Activated CD4-positive, alpha-beta T cell treated with anti-CD3 and anti-CD28 coated beads, Interleukin-2, Interleukin-6, amounts not matched to agents 100 ng/mL and 50 ng/mL, durations not matched to agents 16 hours and 8 hours (primary cell): ENCODE results near the gene OR7A5.
A peak's percentile ranks its signal among the peaks of the same experiment; 100 is the strongest.
"Not testable (repeated sequence)": the region's sequence is repeated elsewhere in the genome, so short reads cannot be mapped to it uniquely, and the experiment has no call there.

Experiments
- DNase-seq: peaks from one replicate; pipeline ENCODE4 v3.0.0-alpha.2; 2020

The OR7A5 gene

GRCh38 chr19:14835011-14835410 is at the start of gene OR7A5, which contains the start of gene OR7C1:
Gene OR7A5 (minus strand): TSS chr19:14835185. CDS start chr19:14828241, 6,944 bp downstream.
Gene OR7C1 (minus strand): TSS chr19:14835185. CDS start chr19:14800136, 35,049 bp downstream.
- DNase-seq: no peak

DNA sequence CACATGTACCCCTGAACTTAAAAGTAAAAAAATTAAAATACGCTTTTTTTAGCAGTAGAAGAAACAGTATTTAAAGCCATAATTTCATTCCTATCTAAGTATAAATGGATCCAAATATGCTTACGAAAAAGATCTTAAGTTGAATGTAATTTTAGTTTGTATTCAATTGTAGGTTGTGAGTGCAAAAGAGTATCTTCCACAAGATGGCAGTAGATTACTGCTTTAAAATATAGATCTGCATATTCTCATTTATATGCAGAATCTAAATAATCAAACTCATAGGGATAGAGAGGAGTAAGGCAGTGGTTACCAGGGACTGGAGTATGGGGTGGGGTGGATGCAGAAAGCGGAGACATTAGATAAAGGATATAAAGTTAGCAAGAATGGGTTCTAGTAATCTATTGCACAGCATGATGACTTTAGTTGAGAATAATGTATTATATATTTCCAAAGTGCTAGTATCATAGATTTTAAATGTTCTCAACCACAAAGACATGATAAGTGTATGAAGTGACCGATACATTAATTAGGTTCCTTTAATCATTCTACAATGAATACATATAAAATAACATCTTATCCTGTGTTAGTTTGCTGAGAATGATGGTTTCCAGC is 36.7 kb upstream of the OR7A5 start:
- DNase-seq: peak; percentile 7

DNA sequence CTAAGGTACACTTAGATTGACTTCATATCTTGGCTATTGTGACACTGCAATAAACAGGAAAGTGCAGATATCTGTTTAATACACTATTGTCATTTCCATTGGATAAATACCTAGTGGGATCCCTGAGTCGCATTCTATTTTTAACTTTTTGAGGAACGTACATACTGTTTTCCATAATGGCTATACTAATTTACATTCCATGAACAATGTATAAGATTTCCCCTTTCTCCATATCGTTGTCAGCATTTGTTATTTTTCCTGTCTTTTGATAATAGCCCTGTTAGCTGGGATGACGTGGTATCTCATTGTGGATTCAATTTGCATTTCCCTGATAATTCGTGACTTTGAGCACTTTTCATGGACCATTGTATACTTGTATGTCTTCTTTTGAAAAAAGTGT is 33.5 kb upstream of the OR7A5 start:
- no peak for DNase-seq

DNA sequence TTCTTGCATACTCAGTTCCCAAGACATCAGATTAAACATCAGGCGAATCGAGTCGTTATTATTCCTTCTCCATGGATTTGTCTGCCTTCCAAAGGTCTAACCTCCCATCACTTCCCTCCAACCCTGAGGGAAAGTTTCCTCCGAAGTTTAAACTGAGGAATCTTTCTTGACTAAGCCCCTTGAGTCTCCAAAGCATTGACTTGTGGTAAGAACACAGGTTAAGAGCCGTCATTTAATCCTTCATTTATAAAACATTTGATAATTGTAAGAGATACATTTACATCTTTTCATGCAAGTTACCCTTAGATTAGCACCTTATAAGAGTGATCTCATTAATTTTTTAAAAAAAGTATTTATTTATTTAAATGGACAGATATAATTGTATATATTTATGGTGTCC is 13.8 kb upstream of the OR7A5 start, which contains the start of gene OR7A10:
OR7A10 (minus strand) TSS at position 101 of the 400 bp plus-strand sequence. CDS start 7,045 bp downstream, outside the sequence.
- no peak for DNase-seq

GRCh38 chr19:14843578-14843977 is 8.6 kb upstream of the OR7A5 start:
- DNase-seq: no peak

GRCh38 chr19:14843169-14843568 is 8.2 kb upstream of the OR7A5 start:
- DNase-seq: no peak

GRCh38 chr19:14840206-14840605 is 5.2 kb upstream of the OR7A5 start:
- no peak for DNase-seq

DNA sequence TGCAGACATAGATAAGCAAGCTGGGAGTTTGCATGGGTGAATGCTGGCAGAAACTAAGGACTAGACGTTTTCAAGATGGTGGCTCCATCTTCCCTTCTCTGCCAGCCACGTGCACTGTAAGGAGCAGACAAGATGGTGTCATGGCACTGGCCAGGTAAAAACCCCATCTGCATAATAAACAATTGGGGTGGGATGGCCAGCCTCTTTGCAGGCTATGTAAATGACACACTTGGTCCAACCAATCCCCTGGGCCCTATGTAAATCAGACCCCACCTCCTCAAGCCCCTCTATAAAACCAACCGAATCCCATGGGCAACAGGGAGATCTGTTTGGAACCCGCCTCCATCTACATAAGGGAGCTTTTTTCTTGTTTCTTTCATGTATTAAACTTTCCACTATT is 2.4 kb upstream of the OR7A5 start:
- DNase-seq: no peak

DNA sequence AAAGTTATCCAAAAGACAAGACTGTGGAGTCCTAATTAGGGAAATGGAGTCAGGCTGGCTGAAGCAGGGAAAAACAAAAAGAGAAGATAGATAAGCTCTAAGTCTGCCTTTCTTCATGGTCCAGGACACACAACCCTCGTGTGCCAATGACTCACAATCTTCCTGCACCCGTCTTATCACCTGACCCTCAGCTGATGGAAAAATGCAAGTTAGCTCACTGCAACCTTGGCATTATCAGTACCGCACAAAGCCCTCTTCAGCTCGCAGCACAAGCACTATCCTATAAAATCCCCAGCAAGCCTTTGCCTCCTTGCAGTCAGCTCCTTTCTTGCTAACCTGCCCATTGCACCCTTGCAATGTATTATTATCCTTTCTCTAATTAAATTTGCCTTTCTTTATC is 4.3 kb downstream of the OR7A5 start:
- DNase-seq: no peak

GRCh38 chr19:14826006-14826405 is 9.0 kb downstream of the OR7A5 start:
- DNase-seq: no peak

- DNase-seq: no peak
These were observed 13.0 kb downstream of the OR7A5 start for GRCh38 chr19:14821937-14822336.

GRCh38 chr19:14818588-14818987 is 16.4 kb downstream of the OR7A5 start:
- DNase-seq: no peak

GRCh38 chr19:14817052-14817451 is 17.9 kb downstream of the OR7A5 start:
- DNase-seq: no peak

DNA sequence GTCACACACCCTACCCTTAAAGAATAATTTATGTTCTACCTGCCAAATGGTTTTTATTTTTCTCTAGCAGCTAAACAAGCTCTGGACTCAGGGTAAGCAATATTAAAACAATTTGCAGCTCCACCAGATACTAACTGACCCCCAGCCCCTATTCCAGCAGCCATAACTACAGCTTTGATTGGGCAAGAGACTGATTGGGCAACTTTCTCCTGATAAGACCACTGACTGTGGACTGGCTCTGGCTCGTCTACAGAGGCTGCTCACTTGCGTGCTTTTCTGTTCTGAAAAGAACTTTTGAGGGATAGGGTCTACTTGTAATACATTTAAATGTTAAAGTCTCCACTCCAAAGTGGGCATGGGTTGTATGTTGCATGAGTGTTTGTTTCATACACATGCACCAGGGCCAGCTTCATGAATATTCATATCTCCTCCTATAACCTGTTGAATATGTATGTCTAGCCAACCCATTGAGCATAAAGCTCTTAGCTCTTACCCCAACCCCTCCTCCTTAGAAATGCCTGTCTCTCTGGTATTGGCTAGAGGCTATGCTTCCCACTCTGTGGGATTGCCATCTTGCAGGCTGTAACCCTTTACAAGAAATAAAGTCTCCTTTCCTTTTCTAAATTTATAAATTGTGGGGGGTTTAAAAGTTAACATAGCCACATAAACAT is 19.9 kb downstream of the OR7A5 start:
- no peak for DNase-seq

DNA sequence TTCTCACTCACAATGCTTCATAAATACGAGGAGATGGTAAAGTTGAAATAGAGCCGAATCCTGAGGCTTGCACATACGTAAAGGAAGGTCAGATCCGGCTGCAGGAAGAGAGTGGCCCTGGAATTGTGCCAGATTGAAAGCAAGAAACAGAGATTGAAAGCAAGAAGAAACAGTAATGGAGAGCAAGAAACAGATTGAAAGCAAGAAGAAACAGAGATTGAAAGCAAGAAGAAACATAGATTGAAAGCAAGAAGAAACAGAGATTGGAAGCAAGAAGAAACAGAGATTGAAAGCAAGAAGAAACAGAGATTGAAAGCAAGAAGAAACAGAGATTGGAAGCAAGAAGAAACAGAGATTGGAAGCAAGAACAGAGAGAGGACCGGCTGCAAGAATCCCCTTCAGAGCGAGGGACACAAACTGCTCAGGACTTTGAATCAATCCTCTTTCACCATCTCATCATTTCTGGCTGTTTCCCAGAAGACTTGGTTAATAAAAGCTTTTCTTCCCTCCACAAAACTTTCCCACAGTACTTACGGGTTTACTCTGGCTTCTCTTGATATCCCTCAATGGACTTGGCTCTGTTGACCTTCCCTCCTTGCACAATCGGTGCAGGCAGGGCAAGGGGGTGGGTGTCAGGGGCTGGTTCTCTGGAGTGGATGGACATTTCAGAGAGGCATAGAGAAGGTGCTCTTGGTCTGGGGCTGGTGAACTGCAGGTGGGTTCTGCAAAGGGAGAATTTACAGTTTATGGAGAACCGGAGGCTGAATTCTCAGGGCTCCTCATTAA is 25.5 kb downstream of the OR7A5 start:
- no peak for DNase-seq

DNA sequence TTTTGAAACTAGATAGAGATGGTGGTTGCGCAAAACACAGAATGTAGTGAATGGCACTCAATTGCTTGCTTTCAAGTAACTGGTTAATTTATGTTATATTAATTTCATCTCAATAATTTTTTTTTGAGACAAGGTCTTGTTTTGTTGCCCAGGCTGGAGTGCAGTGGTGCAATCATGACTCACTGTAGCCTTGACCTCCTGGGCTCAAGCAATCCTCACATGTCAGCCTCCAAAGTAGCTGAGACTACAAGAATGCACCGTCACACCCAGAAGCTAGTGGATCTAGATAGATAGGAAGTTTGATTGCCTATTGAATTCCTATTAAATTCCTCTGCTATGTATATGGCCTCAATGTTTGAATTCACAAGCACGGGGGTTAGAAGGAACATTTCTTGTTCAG is 30.2 kb downstream of the OR7A5 start:
- no peak for DNase-seq

DNA sequence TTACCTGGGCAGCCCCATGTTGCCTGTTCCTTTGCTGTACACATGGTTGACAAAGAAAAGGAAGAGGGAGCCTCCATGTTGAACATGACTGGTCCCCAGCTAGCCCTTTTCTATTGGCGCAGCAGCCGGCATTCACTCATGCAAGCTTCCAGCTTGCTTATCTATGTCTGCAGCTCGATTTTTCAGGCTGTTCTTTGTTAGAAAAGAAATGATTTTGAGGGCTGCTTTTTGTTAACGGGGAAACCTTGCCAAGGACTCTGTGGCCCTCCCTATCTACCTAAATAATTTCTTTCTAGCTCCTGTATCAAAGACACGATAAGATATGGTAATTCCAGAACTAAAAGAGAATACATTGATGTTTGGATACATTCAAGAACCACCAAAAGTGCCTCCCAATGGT is 36.2 kb downstream of the OR7A5 start:
- DNase-seq: no peak

GRCh38 chr19:14796021-14796420 is 39.0 kb downstream of the OR7A5 start:
- DNase-seq: no peak

DNA sequence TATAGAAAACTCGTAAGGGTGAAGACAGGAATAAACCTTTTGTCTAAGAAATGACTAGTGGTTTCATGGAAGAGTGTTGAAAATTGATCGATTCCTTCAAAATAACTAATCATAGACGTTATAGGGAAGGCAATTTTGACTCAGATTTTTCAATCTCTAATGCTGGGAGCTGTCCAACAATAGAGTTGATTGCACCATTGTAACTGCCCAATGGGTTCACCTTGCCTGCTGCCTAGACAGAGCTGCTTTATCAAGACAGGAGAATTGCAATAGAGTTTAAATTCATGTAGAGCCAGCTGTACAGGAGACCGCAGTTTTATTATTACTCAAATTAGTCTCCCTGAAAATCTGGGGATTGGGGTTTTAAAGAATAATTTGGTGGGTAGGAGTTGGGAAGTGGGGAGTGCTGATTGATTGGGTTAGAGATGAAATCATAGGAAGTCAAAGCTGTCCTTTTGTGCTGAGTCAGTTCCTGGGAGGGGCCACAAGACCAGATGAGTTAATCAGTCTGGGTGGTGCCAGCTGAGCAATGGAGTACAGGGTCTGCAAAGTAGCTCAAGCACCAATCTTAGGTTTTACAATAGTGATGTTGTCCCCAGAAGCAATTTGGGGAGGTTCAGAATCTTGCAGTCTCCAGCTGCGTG is 39.8 kb downstream of the OR7A5 start:
- DNase-seq: no peak

DNA sequence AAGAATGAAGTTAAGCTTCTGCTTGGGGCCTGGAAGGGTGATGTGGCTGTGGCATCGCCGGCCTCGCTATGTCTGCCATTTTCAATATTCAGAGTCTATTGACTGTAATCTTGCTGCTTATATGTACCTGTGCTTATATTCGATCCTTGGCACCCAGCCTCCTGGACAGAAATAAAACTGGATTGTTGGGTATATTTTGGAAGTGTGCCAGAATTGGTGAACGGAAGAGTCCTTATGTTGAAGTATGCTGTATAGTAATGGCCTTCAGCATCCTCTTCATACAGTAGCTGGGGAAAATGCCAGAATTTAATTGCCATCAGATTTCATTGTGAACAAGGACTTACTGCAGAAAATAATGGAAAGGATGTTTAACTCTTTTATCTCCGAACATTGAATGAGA is 42.7 kb downstream of the OR7A5 start:
- not testable (repeated sequence) for DNase-seq

DNA sequence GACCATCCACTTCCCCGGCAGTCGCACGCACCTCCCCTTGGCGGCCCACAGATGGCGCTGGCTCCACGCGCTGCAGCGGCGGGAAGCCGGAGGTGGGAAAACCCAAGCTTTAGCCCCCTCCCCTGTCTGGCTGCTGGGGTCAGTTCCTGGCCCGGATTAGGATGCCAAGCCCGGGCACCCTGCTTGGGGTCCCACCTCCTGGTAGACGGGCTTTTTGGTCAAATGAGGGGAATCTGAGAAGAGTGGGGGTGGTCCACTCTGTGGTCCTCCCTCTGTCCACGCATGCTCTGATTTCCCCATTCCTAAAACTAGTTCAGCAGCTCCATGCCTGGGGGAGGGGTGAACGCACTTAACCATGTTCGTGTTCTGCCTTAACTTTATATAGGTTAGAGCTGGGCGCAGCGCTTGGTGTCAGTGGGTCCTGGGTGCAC is 48.5 kb downstream of the OR7A5 start:
- DNase-seq: peak; percentile 34

DNA sequence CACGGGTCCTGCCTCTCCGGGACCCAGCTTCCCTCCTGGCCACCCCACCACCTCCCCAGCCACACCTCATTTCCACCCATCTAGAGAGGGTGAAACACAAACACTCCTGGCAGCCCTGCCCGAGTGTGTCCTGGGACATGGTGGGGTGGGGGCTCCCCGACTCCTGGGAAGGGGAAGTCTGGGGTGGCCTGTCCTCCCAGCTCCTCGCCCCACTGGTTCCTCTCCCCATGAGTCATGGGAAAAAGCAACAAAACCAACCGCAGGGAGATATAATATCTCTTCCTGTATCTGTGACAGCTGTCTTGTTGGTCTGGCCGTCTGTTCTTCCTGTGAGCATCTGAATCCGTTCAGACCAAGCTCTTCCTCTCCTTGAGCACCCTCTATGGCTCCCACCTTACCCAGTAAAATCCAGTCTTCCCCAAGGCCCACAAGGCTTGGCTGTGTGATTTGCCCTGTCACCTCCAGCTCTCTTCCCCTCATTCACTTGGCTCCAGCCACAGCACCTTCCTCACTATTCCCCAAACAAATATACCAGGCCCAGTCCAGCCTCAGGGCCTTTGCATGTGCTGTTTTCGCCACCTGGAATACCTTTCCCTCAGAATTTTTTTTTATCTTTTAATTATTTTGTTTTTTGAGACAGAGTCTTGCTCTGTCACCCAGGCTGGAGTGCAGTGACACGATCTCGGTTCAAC is 49.7 kb downstream of the OR7A5 start:
- DNase-seq: peak; percentile 45

GRCh38 chr19:14784730-14785101 is 50.3 kb downstream of the OR7A5 start:
- peak; percentile 31 for DNase-seq
